H1 (cell line): Measurements from ENCODE around the gene RSPO3. TPM values are rescaled to one million over a fixed set of nuclear protein-coding genes. Genes with fewer than 3 reads are reported as not detected.

Source experiments
- CTCF ChIA-PET: fragments of 300-600 bp; sonication (Branson Sonifier 250); formaldehyde crosslinking; loops from one replicate; lab custom pipeline; 2021; ENCODE audit not compliant: partially characterized antibody; lab: Charles Lee
- POLR2A ChIA-PET: fragments of 300-600 bp; sonication (Branson Sonifier 250); formaldehyde crosslinking; loops from one replicate; lab custom pipeline; 2021; ENCODE audit warnings: inconsistent platforms; ENCODE audit not compliant: partially characterized antibody; lab: Charles Lee
- DNase-seq, 2 experiments: peaks; one replicate each; pipeline versions ENCODE4 v3.0.0 to v3.0.0-alpha.2; 2010 to 2022; ENCODE audit warnings: low spot score in 2 of 2, low read depth in 1 of 2, mixed read lengths in 1 of 2
- FAIRE-seq: peaks from 2 replicates; lab custom pipeline; 2011; peaks lifted over from hg19 to GRCh38; lab: Jason Lieb, UNC
- H2AFZ ChIP-seq: 2 replicates; pipeline ENCODE4 v1.8.1; 2012; ENCODE audit warnings: low read length, inconsistent platforms
- H2AK5ac ChIP-seq: 2 replicates; pipeline ENCODE4 v1.6.1; 2013; ENCODE audit warnings: low read depth, low read length
- H2BK120ac ChIP-seq: replicated peaks from 2 replicates; pipeline ENCODE3; 2013; ENCODE audit warnings: low read depth, low read length, inconsistent platforms
- H2BK12ac ChIP-seq: 2 replicates; pipeline ENCODE4 v1.6.1; 2013; ENCODE audit warnings: low read depth, low read length
- H2BK15ac ChIP-seq: 2 replicates; pipeline ENCODE4 v1.6.1; 2013; ENCODE audit warnings: low read length
- H2BK20ac ChIP-seq: 2 replicates; pipeline ENCODE4 v1.6.1; 2013; ENCODE audit warnings: low read length
- H2BK5ac ChIP-seq: 2 replicates; pipeline ENCODE4 v1.6.1; 2013; ENCODE audit warnings: low read depth, low read length
- H3K14ac ChIP-seq: 2 replicates; pipeline ENCODE4 v1.6.1; 2013; ENCODE audit warnings: inconsistent platforms; ENCODE audit not compliant: insufficient read length
- H3K18ac ChIP-seq: 2 replicates; pipeline ENCODE4 v1.6.1; 2013; ENCODE audit warnings: low read length; ENCODE audit errors: extremely low read depth
- H3K23ac ChIP-seq: 2 replicates; pipeline ENCODE4 v1.6.1; 2013; ENCODE audit warnings: inconsistent platforms; ENCODE audit not compliant: insufficient read length
- H3K23me2 ChIP-seq: 2 replicates; pipeline ENCODE4 v1.6.1; 2013; ENCODE audit warnings: low read depth, low read length
- H3K27ac ChIP-seq: 2 replicates; pipeline ENCODE4 v1.6.1; 2011; ENCODE audit warnings: low read depth, low read length, inconsistent platforms
- H3K27me3 ChIP-seq, 4 experiments: replicated peaks in 1 of 4; 1 replicate in 1 of 4; 2 replicates in 3 of 4; pipeline versions ENCODE4 v1.6.1 to v1.8.1; 2011 to 2013; ENCODE audit warnings: low read length in 3 of 4, mild to moderate bottlenecking in 3 of 4, inconsistent platforms in 2 of 4, mixed read lengths in 2 of 4, moderate library complexity in 1 of 4; ENCODE audit not compliant: control insufficient read depth in 3 of 4, insufficient read depth in 3 of 4; ENCODE audit errors: extremely low read depth in 1 of 4
- H3K36me3 ChIP-seq, 4 experiments: 2 replicates each; pipeline versions ENCODE4 v1.6.1 to v1.8.1; 2011 to 2013; ENCODE audit warnings: mild to moderate bottlenecking in 4 of 4, low read length in 3 of 4, moderate library complexity in 2 of 4, control low read depth in 1 of 4, inconsistent platforms in 1 of 4; ENCODE audit not compliant: insufficient read depth in 4 of 4, control insufficient read depth in 2 of 4
- H3K4ac ChIP-seq: replicated peaks from 2 replicates; pipeline ENCODE3; 2013; ENCODE audit warnings: low read length, low read depth, mixed read lengths, inconsistent platforms; ENCODE audit not compliant: insufficient read length
- H3K4me1 ChIP-seq, 4 experiments: replicated peaks in 1 of 4; 1 replicate in 1 of 4; 2 replicates in 3 of 4; pipeline versions ENCODE4 v1.6.1 to v1.8.1; 2011 to 2013; ENCODE audit warnings: low read length in 3 of 4, inconsistent platforms in 2 of 4, mixed read lengths in 1 of 4; ENCODE audit not compliant: insufficient read depth in 4 of 4, control insufficient read depth in 3 of 4
- H3K4me2 ChIP-seq, 2 experiments: 2 replicates each; pipeline versions ENCODE4 v1.6.1 to v1.8.1; 2011 to 2013; ENCODE audit warnings: low read depth in 2 of 2, low read length in 2 of 2, control low read depth in 1 of 2, inconsistent platforms in 1 of 2, mild to moderate bottlenecking in 1 of 2; ENCODE audit not compliant: insufficient read depth in 1 of 2
- H3K4me3 ChIP-seq, 4 experiments: fragments of 200-600, 300-600 bp in 1 of 4; sonication (generic), shearing (Covaris generic), sonication (Bioruptor Twin) in 1 of 4; 2 replicates each; pipeline versions ENCODE4 v1.5.1 to v1.8.1; 2011 to 2016; ENCODE audit warnings: low read length in 4 of 4, low read depth in 3 of 4, control low read depth in 2 of 4, inconsistent platforms in 2 of 4, mild to moderate bottlenecking in 2 of 4, mixed read lengths in 1 of 4, moderate library complexity in 1 of 4; ENCODE audit not compliant: insufficient read depth in 2 of 4; ENCODE audit errors: extremely low read depth in 1 of 4
- H3K56ac ChIP-seq: replicated peaks from 2 replicates; pipeline ENCODE3; 2013; ENCODE audit warnings: low read depth, mild to moderate bottlenecking, mixed read lengths, low read length, inconsistent platforms; ENCODE audit not compliant: insufficient read length
- H3K79me1 ChIP-seq: 2 replicates; pipeline ENCODE4 v1.6.1; 2013; ENCODE audit warnings: low read depth, low read length, control low read depth
- H3K79me2 ChIP-seq, 2 experiments: 2 replicates each; pipeline versions ENCODE4 v1.6.1 to v1.8.1; 2012 to 2013; ENCODE audit warnings: low read length in 2 of 2, mild to moderate bottlenecking in 2 of 2, inconsistent platforms in 1 of 2; ENCODE audit not compliant: insufficient read depth in 2 of 2, control insufficient read depth in 1 of 2
- H3K9ac ChIP-seq, 4 experiments: replicated peaks in 1 of 4; 1 replicate in 1 of 4; 2 replicates in 3 of 4; pipeline versions ENCODE4 v1.6.1 to v1.8.1; 2011 to 2013; ENCODE audit warnings: low read depth in 3 of 4, low read length in 3 of 4, control low read depth in 2 of 4, mild to moderate bottlenecking in 2 of 4, moderate library complexity in 2 of 4, inconsistent platforms in 1 of 4; ENCODE audit errors: extremely low read depth in 1 of 4
- H3K9me3 ChIP-seq, 2 experiments: 2 replicates each; pipeline versions ENCODE4 v1.6.1 to v1.8.1; 2012 to 2013; ENCODE audit warnings: mild to moderate bottlenecking in 2 of 2, moderate library complexity in 2 of 2, control low read depth in 1 of 2, inconsistent platforms in 1 of 2, low read depth in 1 of 2, low read length in 1 of 2, mixed read lengths in 1 of 2; ENCODE audit not compliant: insufficient read depth in 2 of 2
- H4K20me1 ChIP-seq, 2 experiments: replicated peaks in 1 of 2; 2 replicates each; pipeline versions ENCODE3 to v1.8.1; 2011 to 2013; ENCODE audit warnings: inconsistent platforms in 2 of 2, low read length in 2 of 2, mild to moderate bottlenecking in 1 of 2; ENCODE audit not compliant: insufficient read depth in 2 of 2, control insufficient read depth in 1 of 2
- H4K5ac ChIP-seq: 2 replicates; pipeline ENCODE4 v1.6.1; 2013; ENCODE audit warnings: low read length, low read depth, mixed read lengths, inconsistent platforms; ENCODE audit not compliant: insufficient read length
- H4K8ac ChIP-seq: 2 replicates; pipeline ENCODE4 v1.8.0; 2013; ENCODE audit warnings: mild to moderate bottlenecking, moderate library complexity, low read length, inconsistent platforms; ENCODE audit not compliant: insufficient read depth; ENCODE audit errors: extremely low read depth
- H4K91ac ChIP-seq: replicated peaks from 2 replicates; pipeline ENCODE3; 2013; ENCODE audit warnings: low read length, mixed read lengths, inconsistent platforms; ENCODE audit not compliant: insufficient read length
- CEBPB ChIP-seq: IDR thresholded peaks from 2 replicates; pipeline ENCODE4 v1.6.1; 2012; ENCODE audit warnings: low read depth, low read length
- CTBP2 ChIP-seq: IDR thresholded peaks from 2 replicates; pipeline ENCODE4 v1.7.0; 2011; ENCODE audit warnings: borderline replicate concordance, mild to moderate bottlenecking, moderate library complexity, mixed read lengths, low read length; ENCODE audit not compliant: insufficient read depth, insufficient read length
- CTCF ChIP-seq, 3 experiments: IDR thresholded peaks; 1 replicate in 2 of 3; 2 replicates in 1 of 3; pipeline versions ENCODE4 v1.5.1 to v1.6.1; 2011; ENCODE audit warnings: low read length in 3 of 3, mild to moderate bottlenecking in 3 of 3, inconsistent platforms in 2 of 3, low read depth in 1 of 3, moderate library complexity in 1 of 3; ENCODE audit not compliant: insufficient read depth in 1 of 3; ENCODE audit errors: control extremely low read depth in 1 of 3
- HDAC6 ChIP-seq: IDR thresholded peaks from one replicate; pipeline ENCODE4 v1.7.1; 2012; ENCODE audit warnings: low read depth, mild to moderate bottlenecking, inconsistent platforms, low read length, moderate library complexity
- RAD21 ChIP-seq, 2 experiments: IDR thresholded peaks in 1 of 2; conservative IDR thresholded peaks in 1 of 2; 2 replicates each; pipeline ENCODE4 v1.6.1; 2011; ENCODE audit warnings: low read depth in 2 of 2, low read length in 2 of 2, improper control_type of control experiment in 1 of 2, inconsistent platforms in 1 of 2, mild to moderate bottlenecking in 1 of 2, moderate library complexity in 1 of 2
- SP4 ChIP-seq: IDR thresholded peaks from 2 replicates; pipeline ENCODE4 v1.6.1; 2012; ENCODE audit warnings: low read length, inconsistent platforms
- TCF12 ChIP-seq: IDR thresholded peaks from 2 replicates; pipeline ENCODE4 v1.6.1; 2011; ENCODE audit warnings: low read depth, mild to moderate bottlenecking, low read length
- WGBS, 2 experiments: shearing (Covaris generic) in 1 of 2; methylation state at CpG; one replicate each; pipeline versions ENCODE4 v1.1.6 to v1.1.7; 2013 to 2015; ENCODE audit warnings: low lambda C conversion rate in 2 of 2, mixed read lengths in 2 of 2, inconsistent platforms in 1 of 2, low coverage in 1 of 2, missing lambda C conversion rate in 1 of 2; ENCODE audit not compliant: insufficient replicate concordance in 2 of 2, insufficient coverage in 1 of 2, insufficient read length in 1 of 2; ENCODE audit errors: extremely low coverage in 1 of 2, missing lambda C conversion rate in 1 of 2; 5-methylcytosine and 5-hydroxymethylcytosine counted together
- polyA plus RNA-seq, 7 experiments: library from polyadenylated mRNA; depleted of rRNA in 3 of 7; stranded (reverse) in 5 of 7; unstranded in 2 of 7; fragments of >200 nt in 5 of 7; fragments of 200-250 nt in 2 of 7; gene quantifications; 1 replicate in 5 of 7; 2 replicates in 1 of 7; 4 replicates in 1 of 7; pipeline versions ENCODE4 v1.2.1 to v1.2.3, GENCODE V29; 2011 to 2013; ENCODE audit warnings: missing spikeins in 2 of 7, mixed read lengths in 2 of 7
- total RNA-seq: library from RNA; stranded (reverse); fragmentation: NEBNext Ultra II Directional; extraction: Animal tissue kit (Norgen Biotek cat#: 25700); gene quantifications from 2 replicates; pipeline ENCODE4 v1.2.1, GENCODE V29; 2021

RSPO3 gene
- total and polyA plus RNA-seq, 2 of the 8 experiments (the other 6 are each of a cell fraction or from before 2014, with no cell fraction given), result not detected

GRCh38 chr6:127094791-127095190 lies 23.7 kb upstream of the RSPO3 start:
- Histone ChIP-seq H3K36me3 (no peaks in the 10 kb centered on the region), H2AK5ac (no peak overlapping the region), H2BK15ac (no peak overlapping the region), H3K14ac (no peak overlapping the region), H3K23ac (no peak overlapping the region)
- TF ChIP-seq CEBPB (no peak), CTBP2 (no peak), CTCF (IDR thresholded peaks at IDR 0.05; ENCODE audit: control extremely low read depth in 1 of 3, insufficient read depth in 1 of 3, low read depth in 1 of 3, low read length in 3 of 3) (no peak), HDAC6 (no peak), SP4 (no peak), TCF12 (no peak), RAD21 (IDR thresholded peaks at IDR 0.05 in 1 of 2, conservative IDR thresholded peaks at IDR 0.05 in 1 of 2; ENCODE audit: low read depth in 2 of 2, low read length in 2 of 2) (no peak)
- TF ChIP-seq, all 59 proteins: peak for 0
- no peak overlapping the region for H2BK120ac ChIP-seq
- H3K4ac ChIP-seq, result no peak overlapping the region
- WGBS, 2 experiments, result 80% methylated on average over 1 of the region's 1 CpG; no CpG with 5 or more reads in 1 of the 2 experiments
- no peaks in the 10 kb centered on the region for H3K27me3 ChIP-seq
- no peak overlapping the region for H3K27ac ChIP-seq
- DNase-seq, result no peak
- H2AFZ ChIP-seq, result no peak overlapping the region
- no peak overlapping the region for H4K91ac ChIP-seq
- no peak overlapping the region for H4K5ac ChIP-seq
- H3K9me3 ChIP-seq, result no peaks in the 10 kb centered on the region
- no peak overlapping the region for H2BK12ac ChIP-seq
- ChIA-PET CTCF (interaction anchor here (1.2 kb wide), 1 partner anchor 290 kb away, joined by 3 read pairs; no protein-coding TSS in a partner anchor), POLR2A (no interaction called here)
- FAIRE-seq, result no peak
- no peak overlapping the region for H2BK20ac ChIP-seq
- no peak overlapping the region for H3K9ac ChIP-seq
- H3K79me1 ChIP-seq, result no peaks in the 10 kb centered on the region
- H3K4me2 ChIP-seq, result no peak overlapping the region
- no peak overlapping the region for H4K8ac ChIP-seq
- no peak overlapping the region for H2BK5ac ChIP-seq
- H3K4me3 ChIP-seq, result no peak overlapping the region
- no peaks in the 10 kb centered on the region for H3K79me2 ChIP-seq
- no peak overlapping the region for H3K18ac ChIP-seq
- H4K20me1 ChIP-seq, result no peaks in the 10 kb centered on the region
- H3K23me2 ChIP-seq, result no peaks in the 10 kb centered on the region
- no peak overlapping the region for H3K56ac ChIP-seq
- H3K4me1 ChIP-seq, result peaks cover 0 to 2% (median under 1%) of the 10 kb centered on the region in 4 experiments; a peak in 2 of 7 replicates
